ENCODE results near the gene NEUROD2.

NEUROD2 gene

DNA sequence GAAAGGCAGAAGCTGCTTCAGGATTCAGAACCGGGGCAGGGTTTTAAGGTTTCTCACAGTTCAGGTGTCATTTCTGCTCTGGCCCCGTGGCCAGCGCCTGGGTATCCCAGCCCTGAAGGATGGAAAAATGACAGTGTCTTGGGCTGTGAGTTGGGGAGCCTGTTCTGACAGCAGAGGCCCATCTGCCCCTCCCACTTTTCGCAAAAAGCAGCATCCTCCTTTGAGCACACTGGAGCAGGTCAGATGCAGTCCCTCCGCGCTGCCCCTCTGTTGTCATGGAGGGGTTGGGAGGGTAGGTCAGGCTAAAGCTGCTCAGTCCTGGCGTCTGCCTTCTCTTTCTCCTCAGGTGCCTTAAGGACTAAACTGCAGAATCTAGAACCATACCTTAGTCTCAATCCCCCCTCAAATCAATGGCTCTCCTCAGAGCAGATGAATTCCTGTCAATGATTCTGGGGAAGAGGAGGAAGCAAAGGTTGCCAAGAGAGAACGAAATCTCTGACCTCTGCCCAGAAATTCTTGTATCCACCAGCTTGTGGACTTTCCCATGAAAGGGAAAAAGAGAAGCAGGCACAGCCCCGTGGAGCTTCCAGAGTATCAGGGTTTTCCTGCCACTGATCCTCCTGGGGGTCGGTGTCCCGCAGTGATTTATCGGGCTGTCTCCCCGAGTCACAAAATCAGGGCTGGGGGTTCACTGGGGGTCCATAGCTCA lies 7.3 kb downstream of the NEUROD2 start:
- Histone ChIP-seq H3K27ac (no peak overlapping the region), H3K9me3 (ENCODE audit: severe bottlenecking) (no peaks in the 10 kb centered on the region), H3K36me3 (no peaks in the 10 kb centered on the region), H3K27me3 (ENCODE audit: insufficient read depth, low read depth, severe bottlenecking) (peaks cover 100% of the 10 kb centered on the region), H3K4me3 (ENCODE audit: low read depth, low read length) (no peak overlapping the region)
- TF ChIP-seq, protein P1, sequence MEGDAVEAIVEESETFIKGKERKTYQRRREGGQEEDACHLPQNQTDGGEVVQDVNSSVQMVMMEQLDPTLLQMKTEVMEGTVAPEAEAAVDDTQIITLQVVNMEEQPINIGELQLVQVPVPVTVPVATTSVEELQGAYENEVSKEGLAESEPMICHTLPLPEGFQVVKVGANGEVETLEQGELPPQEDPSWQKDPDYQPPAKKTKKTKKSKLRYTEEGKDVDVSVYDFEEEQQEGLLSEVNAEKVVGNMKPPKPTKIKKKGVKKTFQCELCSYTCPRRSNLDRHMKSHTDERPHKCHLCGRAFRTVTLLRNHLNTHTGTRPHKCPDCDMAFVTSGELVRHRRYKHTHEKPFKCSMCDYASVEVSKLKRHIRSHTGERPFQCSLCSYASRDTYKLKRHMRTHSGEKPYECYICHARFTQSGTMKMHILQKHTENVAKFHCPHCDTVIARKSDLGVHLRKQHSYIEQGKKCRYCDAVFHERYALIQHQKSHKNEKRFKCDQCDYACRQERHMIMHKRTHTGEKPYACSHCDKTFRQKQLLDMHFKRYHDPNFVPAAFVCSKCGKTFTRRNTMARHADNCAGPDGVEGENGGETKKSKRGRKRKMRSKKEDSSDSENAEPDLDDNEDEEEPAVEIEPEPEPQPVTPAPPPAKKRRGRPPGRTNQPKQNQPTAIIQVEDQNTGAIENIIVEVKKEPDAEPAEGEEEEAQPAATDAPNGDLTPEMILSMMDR (IDR thresholded peaks at IDR 0.05; ENCODE audit: low read depth, low read length): no peak
- DNase-seq: no peak

DNA sequence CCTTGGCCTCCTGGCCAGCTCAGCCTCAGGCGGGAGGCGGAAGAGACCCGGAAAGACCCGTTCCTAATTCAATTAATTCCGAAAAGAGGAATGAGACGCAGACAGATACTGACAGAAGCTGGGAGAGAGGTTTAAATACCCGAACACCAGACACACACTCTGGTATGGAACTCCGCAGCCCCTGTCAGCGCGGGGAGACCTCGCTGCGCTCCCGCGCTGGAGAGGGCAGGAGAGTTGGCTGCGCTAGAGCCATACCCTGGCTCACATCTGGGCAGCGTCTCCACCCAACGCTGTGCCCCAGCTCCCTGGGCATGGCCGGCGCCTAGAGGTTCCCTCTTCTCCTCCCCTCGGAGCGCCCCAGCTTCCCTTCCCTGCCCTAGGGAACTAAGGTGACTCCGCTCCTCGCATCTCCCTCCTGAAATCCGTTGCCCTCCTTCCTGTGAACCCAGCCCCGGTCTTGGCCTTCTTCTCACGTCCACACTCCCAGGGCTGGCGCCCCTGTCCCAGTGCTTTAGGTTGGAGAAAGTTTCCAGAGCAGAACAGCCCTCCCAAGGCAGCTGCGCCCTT lies 8.0 kb downstream of the NEUROD2 start:
- peaks cover 100% of the 10 kb centered on the region for H3K27me3 ChIP-seq (ENCODE audit: insufficient read depth, low read depth, severe bottlenecking)
- no peaks in the 10 kb centered on the region for H3K36me3 ChIP-seq

DNA sequence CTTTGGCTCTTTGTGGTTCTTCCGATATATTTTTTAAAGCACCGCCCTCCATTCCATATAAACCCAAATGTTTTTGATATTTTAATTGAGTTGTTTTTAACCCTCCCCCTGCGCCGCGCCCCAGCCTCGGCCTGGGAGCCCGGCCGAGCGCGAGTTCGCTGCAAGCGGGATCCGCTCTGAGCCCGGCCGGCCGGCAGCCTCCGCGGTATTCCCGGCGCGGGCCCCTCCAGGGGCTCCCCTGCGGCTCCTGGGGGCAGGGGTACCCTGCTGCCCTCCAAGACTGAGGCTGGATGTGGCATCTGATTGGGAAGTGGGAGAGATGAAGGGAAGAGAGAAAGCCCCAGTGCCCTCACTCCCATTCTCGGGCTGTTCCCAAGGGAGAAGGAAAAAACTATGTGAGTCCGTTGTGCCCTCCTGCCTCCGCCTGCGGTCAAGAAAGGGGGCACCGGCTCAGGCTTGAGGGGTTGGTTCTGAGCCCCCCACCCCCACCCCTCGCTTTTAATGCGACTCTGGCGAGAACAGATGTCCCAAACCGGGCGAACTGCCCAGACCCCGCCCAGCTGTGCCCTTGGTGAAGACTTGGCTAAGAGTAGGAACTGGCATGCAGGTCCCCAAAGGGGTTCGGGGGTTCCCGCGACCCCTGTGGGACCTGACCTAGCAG lies 8.6 kb downstream of the NEUROD2 start:
- no peak for DNase-seq
- H3K27me3 ChIP-seq (ENCODE audit: insufficient read depth, low read depth, severe bottlenecking): peaks cover 100% of the 10 kb centered on the region
- H3K36me3 ChIP-seq: no peaks in the 10 kb centered on the region
- H3K4me3 ChIP-seq (ENCODE audit: low read depth, low read length): no peak overlapping the region
- no peaks in the 10 kb centered on the region for H3K9me3 ChIP-seq (ENCODE audit: severe bottlenecking)
- no peak overlapping the region for H3K27ac ChIP-seq
- TF ChIP-seq, protein P1 (IDR thresholded peaks at IDR 0.05; ENCODE audit: low read depth, low read length): no peak

More for the DNA sequence above, 8.0 kb downstream of the NEUROD2 start:
- no peaks in the 10 kb centered on the region for H3K9me3 ChIP-seq (ENCODE audit: severe bottlenecking)
- no peak overlapping the region for H3K4me3 ChIP-seq (ENCODE audit: low read depth, low read length)
- TF ChIP-seq, protein P1 (IDR thresholded peaks at IDR 0.05; ENCODE audit: low read depth, low read length): no peak
- H3K27ac ChIP-seq: no peak overlapping the region
- DNase-seq: no peak

DNA sequence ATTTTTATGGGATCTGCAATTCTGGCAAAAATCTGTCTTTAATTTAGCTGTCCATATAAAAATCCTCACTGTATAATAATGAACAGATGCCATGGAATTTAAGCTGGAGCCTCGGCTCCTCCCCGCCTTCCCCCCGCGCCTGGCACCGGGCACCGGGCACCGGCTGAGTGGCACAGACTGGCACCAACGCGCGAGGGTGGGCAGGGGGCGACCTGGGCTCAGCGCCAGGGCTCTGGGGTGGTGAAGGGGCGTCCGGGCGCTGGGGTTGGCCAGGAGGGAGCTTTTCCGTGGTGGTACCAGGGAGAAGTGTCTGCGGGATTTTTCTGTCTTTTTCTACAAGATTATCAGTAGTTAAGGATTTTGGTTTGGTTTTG lies 9.1 kb downstream of the NEUROD2 start:
- peaks cover 100% of the 10 kb centered on the region for H3K27me3 ChIP-seq (ENCODE audit: insufficient read depth, low read depth, severe bottlenecking)

GRCh38 chr17:39598047-39598481 lies 9.7 kb downstream of the NEUROD2 start:
- Histone ChIP-seq H3K27ac (no peak overlapping the region), H3K9me3 (ENCODE audit: severe bottlenecking) (no peaks in the 10 kb centered on the region), H3K4me3 (ENCODE audit: low read depth, low read length) (no peak overlapping the region), H3K36me3 (no peaks in the 10 kb centered on the region), H3K27me3 (ENCODE audit: insufficient read depth, low read depth, severe bottlenecking) (peaks cover 100% of the 10 kb centered on the region)
- no peak for DNase-seq
- TF ChIP-seq, protein P1 (IDR thresholded peaks at IDR 0.05; ENCODE audit: low read depth, low read length): no peak

More for the DNA sequence above, 9.1 kb downstream of the NEUROD2 start:
- no peak overlapping the region for H3K27ac ChIP-seq
- no peaks in the 10 kb centered on the region for H3K36me3 ChIP-seq
- no peak overlapping the region for H3K4me3 ChIP-seq (ENCODE audit: low read depth, low read length)
- DNase-seq: no peak
- TF ChIP-seq, protein P1 (IDR thresholded peaks at IDR 0.05; ENCODE audit: low read depth, low read length): no peak
- no peaks in the 10 kb centered on the region for H3K9me3 ChIP-seq (ENCODE audit: severe bottlenecking)
